ENCODE data around the gene FABP3. TPM values are rescaled to one million over a fixed set of nuclear protein-coding genes. Genes with fewer than 3 reads are reported as not detected.

FABP3 gene
- total and polyA plus RNA-seq, 2 donors (not counting 3 experiments of a cell fraction or from before 2014, with no cell fraction given), result 0.84 to 2.6 TPM

DNA sequence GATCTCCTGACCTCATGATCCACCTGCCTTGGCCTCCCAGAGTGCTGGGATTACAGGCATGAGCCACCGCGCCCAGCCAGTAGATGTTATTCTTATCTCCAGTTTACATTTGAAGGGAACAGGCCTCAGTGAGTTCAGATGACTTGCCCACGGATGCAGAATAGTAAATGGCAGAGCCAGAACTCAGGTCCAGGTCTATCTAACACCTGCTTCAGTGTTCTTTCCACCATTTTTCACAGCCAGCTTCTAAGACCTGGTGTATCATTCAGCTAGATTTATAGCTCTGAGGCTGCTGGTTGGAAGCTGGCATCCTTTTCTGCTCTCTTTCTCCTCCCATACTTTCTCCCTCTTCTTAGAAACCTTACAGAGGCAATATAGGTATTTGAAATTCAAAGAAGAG lies 10.8 kb downstream of the FABP3 start:
- Histone ChIP-seq H3K27ac (ENCODE audit: insufficient read depth, low read depth, low read length) (no peak overlapping the region), H3K9me3 (replicated peaks; ENCODE audit: control insufficient read depth, insufficient read depth, low read length) (no peaks in the 10 kb centered on the region), H3K79me2 (ENCODE audit: control insufficient read depth, insufficient read depth, low read length) (no peaks in the 10 kb centered on the region), H3K4me2 (ENCODE audit: insufficient read depth, low read length) (no peak overlapping the region), H3K27me3 (ENCODE audit: control insufficient read depth in 2 of 2, insufficient read depth in 2 of 2, low read length in 2 of 2) (no peaks in the 10 kb centered on the region), H3K9me1 (replicated peaks; ENCODE audit: control insufficient read depth, extremely low read depth, insufficient read depth, low read length) (no peaks in the 10 kb centered on the region), H4K20me1 (replicated peaks; ENCODE audit: control insufficient read depth, extremely low read depth, insufficient read depth, low read length) (no peaks in the 10 kb centered on the region), H3K4me3 (replicated peaks in 1 of 3; ENCODE audit: insufficient read depth in 1 of 3, low read depth in 1 of 3, low read length in 3 of 3) (no peak overlapping the region), H2AFZ (ENCODE audit: low read depth, low read length) (no peak overlapping the region), H3K4me1 (ENCODE audit: control insufficient read depth, extremely low read depth, insufficient read depth, low read length) (no peaks in the 10 kb centered on the region), H3K9ac (replicated peaks; ENCODE audit: extremely low read depth, insufficient read depth, low read length) (no peak overlapping the region), H3K36me3 (ENCODE audit: control insufficient read depth in 2 of 2, extremely low read depth in 1 of 2, insufficient read depth in 2 of 2, low read length in 2 of 2) (peaks cover 0 to 9% of the 10 kb centered on the region in 2 experiments)
- dilution Hi-C loops (cut with MboI; ENCODE audit: extremely low pct_ligation_motif_present, low sequenced_read_pairs) (no loop called here), intact Hi-C loops (cut with micrococcal nuclease) (no loop called here)
- TF ChIP-seq MAX (IDR thresholded peaks at IDR 0.05; ENCODE audit: insufficient read depth, insufficient read length) (no peak), CTCF (IDR thresholded peaks at IDR 0.05; ENCODE audit: extremely low read depth in 1 of 2, insufficient read depth in 1 of 2, low read depth in 1 of 2, low read length in 2 of 2) (no peak), GATA2 (IDR thresholded peaks at IDR 0.05; ENCODE audit: insufficient read depth, insufficient read length, low read depth, low read length) (no peak), EZH2 (IDR thresholded peaks at IDR 0.05; ENCODE audit: borderline replicate concordance, low read depth, low read length, severe bottlenecking) (no peak), JUN (IDR thresholded peaks at IDR 0.05; ENCODE audit: borderline replicate concordance, insufficient read depth, insufficient read length, low read depth) (no peak)
- CTCF ChIA-PET, result no interaction called here
- no peak for FAIRE-seq
- no peak for DNase-seq (ENCODE audit: low read depth, low spot score)
- BruUV-seq (replicated peaks), result no TSS peak
- POLR2A ChIA-PET, result no interaction called here

GRCh38 chr1:31361607-31362006 lies 11.3 kb downstream of the FABP3 start:
- H3K4me1 ChIP-seq (ENCODE audit: control insufficient read depth, extremely low read depth, insufficient read depth, low read length), result no peaks in the 10 kb centered on the region
- no peak overlapping the region for H3K4me3 ChIP-seq (replicated peaks in 1 of 3; ENCODE audit: insufficient read depth in 1 of 3, low read depth in 1 of 3, low read length in 3 of 3)
- peaks cover 0 to 6% of the 10 kb centered on the region in 2 experiments for H3K36me3 ChIP-seq (ENCODE audit: control insufficient read depth in 2 of 2, extremely low read depth in 1 of 2, insufficient read depth in 2 of 2, low read length in 2 of 2)
- POLR2A ChIA-PET, result no interaction called here
- no peaks in the 10 kb centered on the region for H4K20me1 ChIP-seq (replicated peaks; ENCODE audit: control insufficient read depth, extremely low read depth, insufficient read depth, low read length)
- intact Hi-C loops (cut with micrococcal nuclease), result no loop called here
- no peaks in the 10 kb centered on the region for H3K79me2 ChIP-seq (ENCODE audit: control insufficient read depth, insufficient read depth, low read length)
- no peak overlapping the region for H3K27ac ChIP-seq (ENCODE audit: insufficient read depth, low read depth, low read length)
- BruUV-seq (replicated peaks), result no TSS peak
- no peak for FAIRE-seq
- DNase-seq (ENCODE audit: low read depth, low spot score), result no peak
- no peak for TF ChIP-seq MAX (IDR thresholded peaks at IDR 0.05; ENCODE audit: insufficient read depth, insufficient read length)
- dilution Hi-C loops (cut with MboI; ENCODE audit: extremely low pct_ligation_motif_present, low sequenced_read_pairs), result no loop called here
- H3K9me1 ChIP-seq (replicated peaks; ENCODE audit: control insufficient read depth, extremely low read depth, insufficient read depth, low read length), result no peaks in the 10 kb centered on the region
- H3K27me3 ChIP-seq (ENCODE audit: control insufficient read depth in 2 of 2, insufficient read depth in 2 of 2, low read length in 2 of 2), result no peaks in the 10 kb centered on the region
- no peak overlapping the region for H3K9ac ChIP-seq (replicated peaks; ENCODE audit: extremely low read depth, insufficient read depth, low read length)
- CTCF ChIA-PET, result interaction anchor here (1.0 kb wide), 1 partner anchor 188 kb away, joined by 3 read pairs; no protein-coding TSS in a partner anchor
- H3K4me2 ChIP-seq (ENCODE audit: insufficient read depth, low read length), result no peak overlapping the region
- no peaks in the 10 kb centered on the region for H3K9me3 ChIP-seq (replicated peaks; ENCODE audit: control insufficient read depth, insufficient read depth, low read length)
- no peak overlapping the region for H2AFZ ChIP-seq (ENCODE audit: low read depth, low read length)
